ENCODE results near the gene INPP5A. TPM values are rescaled to one million over a fixed set of nuclear protein-coding genes. Genes with fewer than 3 reads are reported as not detected.

INPP5A gene
- total and polyA plus RNA-seq, 5 donors: 60.0 to 116 (median 97.8) TPM

DNA sequence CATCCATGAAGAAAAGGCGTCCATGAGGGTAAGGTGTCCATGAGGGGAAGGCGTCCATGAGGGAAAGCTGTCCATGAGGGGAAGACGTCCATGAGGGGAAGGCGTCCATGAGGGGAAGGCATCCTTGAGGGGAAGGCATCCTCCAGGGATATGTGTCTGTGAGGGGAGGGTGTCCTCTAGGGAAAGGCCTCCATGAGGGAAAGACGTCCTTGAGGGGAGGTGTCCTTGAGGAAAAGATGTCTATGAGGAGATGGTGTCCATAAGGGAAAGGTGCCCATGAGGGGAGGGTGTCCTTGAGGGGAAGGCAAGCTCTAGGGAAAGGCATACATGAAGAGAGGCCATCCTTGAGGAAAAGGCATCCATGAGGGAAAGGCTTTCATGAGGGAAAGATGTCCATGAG, 92.6 kb downstream of the INPP5A start:
- ATAC-seq (no peak), DNase-seq (no peak)
- intact Hi-C loops (cut with DNase I): loop anchor here in 3 of 4 donors (10.0 kb wide), 3 partner anchors 45 to 115 kb away; no protein-coding TSS in a partner anchor
- no peaks in the 10 kb centered on the region for H3K9me3 ChIP-seq (ENCODE audit: control insufficient read depth, low read length)
- H3K4me1 ChIP-seq (ENCODE audit: control insufficient read depth, insufficient read depth, low read length): peaks cover 38% of the 10 kb centered on the region
- no peaks in the 10 kb centered on the region for H3K27me3 ChIP-seq (ENCODE audit: control insufficient read depth, insufficient read depth)
- no peak overlapping the region for H3K4me3 ChIP-seq (ENCODE audit: low read length)
- WGBS: 95% methylated on average over 5 of the region's 5 CpGs
- H3K27ac ChIP-seq (ENCODE audit: low read length): no peak overlapping the region

DNA sequence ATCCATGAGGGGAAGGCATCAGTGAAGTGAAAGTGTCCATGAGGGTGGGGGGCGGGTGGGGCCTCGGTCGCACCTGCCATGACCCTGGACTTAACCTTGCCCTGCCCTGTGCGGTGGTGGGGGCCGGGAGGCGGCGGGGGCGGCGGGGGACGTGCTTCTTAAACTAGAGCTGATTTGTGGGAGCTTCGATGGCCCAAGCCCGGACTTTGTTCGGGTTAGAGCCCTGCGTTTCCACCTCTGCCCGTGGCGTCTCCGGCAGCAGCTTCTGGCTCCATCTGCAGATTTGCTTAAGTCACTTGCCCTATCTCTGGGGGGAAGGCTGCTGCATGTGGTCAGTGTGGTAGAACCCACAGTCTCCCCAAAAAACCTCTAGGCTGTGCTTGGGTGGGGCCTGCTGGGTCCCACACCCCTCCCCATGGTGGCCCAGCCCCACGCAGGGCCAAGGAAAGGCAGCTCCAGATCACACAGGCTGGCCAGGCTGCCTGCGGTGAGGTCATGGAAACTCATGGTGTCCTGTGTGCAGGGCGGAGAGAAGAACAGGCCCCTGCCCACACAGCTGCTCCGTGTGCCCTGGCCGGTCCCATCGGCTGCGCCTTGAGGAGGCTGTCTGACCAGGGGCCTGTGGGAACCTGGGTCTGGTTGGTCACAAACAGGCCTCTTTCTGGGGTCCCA, 93.2 kb downstream of the INPP5A start:
- Histone ChIP-seq H3K4me1 (ENCODE audit: control insufficient read depth, insufficient read depth, low read length) (peaks cover 33% of the 10 kb centered on the region), H3K4me3 (ENCODE audit: low read length) (no peak overlapping the region), H3K9me3 (ENCODE audit: control insufficient read depth, low read length) (no peaks in the 10 kb centered on the region), H3K27ac (ENCODE audit: low read length) (peak overlapping the region; percentile 92), H3K27me3 (ENCODE audit: control insufficient read depth, insufficient read depth) (no peaks in the 10 kb centered on the region)
- WGBS: 70% methylated on average over 24 of the region's 24 CpGs
- ATAC-seq (peak; percentile 76 to 86), DNase-seq (peak; percentile 90 to 93 (median 92))
- intact Hi-C loops (cut with DNase I): loop anchor here in 3 of 4 donors (10.0 kb wide), 3 partner anchors 46 to 116 kb away; no protein-coding TSS in a partner anchor

DNA sequence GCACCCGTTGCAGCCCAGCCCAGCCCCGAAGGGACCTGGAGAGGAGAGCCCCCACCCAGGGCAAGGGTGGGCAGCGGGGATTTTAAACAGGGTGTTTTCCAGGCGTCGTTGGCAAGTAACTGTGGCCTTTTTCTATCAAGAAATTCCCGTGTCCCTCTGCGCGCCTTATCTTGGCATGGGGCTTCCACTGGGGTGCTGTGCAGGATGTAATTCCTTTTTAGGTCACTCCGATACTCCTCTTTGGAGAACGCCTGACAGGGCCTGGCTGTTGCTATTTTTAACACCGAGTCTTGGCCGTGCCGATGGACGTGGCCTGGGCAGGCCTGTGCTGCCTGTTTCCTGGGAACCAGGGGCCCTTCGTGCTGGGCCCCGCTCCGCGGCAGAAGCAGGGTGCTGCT, 93.8 kb downstream of the INPP5A start:
- 24% methylated on average over 18 of the region's 18 CpGs for WGBS
- H3K27ac ChIP-seq (ENCODE audit: low read length): peak overlapping the region; percentile 92
- intact Hi-C loops (cut with DNase I): loop anchor here in 3 of 4 donors (10.0 kb wide), 3 partner anchors 47 to 117 kb away; no protein-coding TSS in a partner anchor
- H3K4me1 ChIP-seq (ENCODE audit: control insufficient read depth, insufficient read depth, low read length): peaks cover 31% of the 10 kb centered on the region
- ATAC-seq (peak; percentile 84 to 85), DNase-seq (peak; percentile 82 to 91 (median 90))
- H3K9me3 ChIP-seq (ENCODE audit: control insufficient read depth, low read length): no peaks in the 10 kb centered on the region
- no peaks in the 10 kb centered on the region for H3K27me3 ChIP-seq (ENCODE audit: control insufficient read depth, insufficient read depth)
- no peak overlapping the region for H3K4me3 ChIP-seq (ENCODE audit: low read length)

DNA sequence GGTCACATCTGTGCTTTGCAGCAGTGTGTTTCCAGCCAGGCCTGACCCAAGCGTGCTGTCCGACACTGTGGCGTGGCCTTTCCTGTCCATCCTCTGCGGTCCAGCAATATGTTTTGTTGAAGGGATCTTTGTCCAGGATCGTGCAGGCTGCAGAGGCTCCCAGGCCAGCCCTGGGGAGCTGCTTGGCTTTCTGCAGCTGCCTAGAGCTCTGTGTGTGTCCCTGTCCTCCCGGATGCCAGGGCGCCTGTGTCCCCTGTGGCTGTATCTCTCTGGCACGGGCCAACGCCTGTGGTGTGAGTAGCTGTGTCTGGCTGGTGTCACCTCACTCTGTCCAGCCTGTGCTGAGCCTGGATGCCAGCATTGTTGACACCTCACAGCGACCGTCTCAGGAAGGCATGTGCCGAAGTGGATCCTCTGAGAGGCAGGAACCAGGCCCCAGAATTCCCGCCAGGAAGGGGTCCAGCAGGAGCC, 94.5 kb downstream of the INPP5A start:
- Histone ChIP-seq H3K27me3 (ENCODE audit: control insufficient read depth, insufficient read depth) (no peaks in the 10 kb centered on the region), H3K27ac (ENCODE audit: low read length) (peak overlapping the region; percentile 84), H3K4me1 (ENCODE audit: control insufficient read depth, insufficient read depth, low read length) (peaks cover 31% of the 10 kb centered on the region), H3K9me3 (ENCODE audit: control insufficient read depth, low read length) (no peaks in the 10 kb centered on the region), H3K4me3 (ENCODE audit: low read length) (no peak overlapping the region)
- WGBS: 39% methylated on average over 13 of the region's 13 CpGs
- ATAC-seq (peak; percentile 61 to 76), DNase-seq (peak; percentile 70 to 91 (median 86))
- intact Hi-C loops (cut with DNase I): loop anchor here in 3 of 4 donors (10.0 kb wide), 3 partner anchors 47 to 117 kb away; no protein-coding TSS in a partner anchor

DNA sequence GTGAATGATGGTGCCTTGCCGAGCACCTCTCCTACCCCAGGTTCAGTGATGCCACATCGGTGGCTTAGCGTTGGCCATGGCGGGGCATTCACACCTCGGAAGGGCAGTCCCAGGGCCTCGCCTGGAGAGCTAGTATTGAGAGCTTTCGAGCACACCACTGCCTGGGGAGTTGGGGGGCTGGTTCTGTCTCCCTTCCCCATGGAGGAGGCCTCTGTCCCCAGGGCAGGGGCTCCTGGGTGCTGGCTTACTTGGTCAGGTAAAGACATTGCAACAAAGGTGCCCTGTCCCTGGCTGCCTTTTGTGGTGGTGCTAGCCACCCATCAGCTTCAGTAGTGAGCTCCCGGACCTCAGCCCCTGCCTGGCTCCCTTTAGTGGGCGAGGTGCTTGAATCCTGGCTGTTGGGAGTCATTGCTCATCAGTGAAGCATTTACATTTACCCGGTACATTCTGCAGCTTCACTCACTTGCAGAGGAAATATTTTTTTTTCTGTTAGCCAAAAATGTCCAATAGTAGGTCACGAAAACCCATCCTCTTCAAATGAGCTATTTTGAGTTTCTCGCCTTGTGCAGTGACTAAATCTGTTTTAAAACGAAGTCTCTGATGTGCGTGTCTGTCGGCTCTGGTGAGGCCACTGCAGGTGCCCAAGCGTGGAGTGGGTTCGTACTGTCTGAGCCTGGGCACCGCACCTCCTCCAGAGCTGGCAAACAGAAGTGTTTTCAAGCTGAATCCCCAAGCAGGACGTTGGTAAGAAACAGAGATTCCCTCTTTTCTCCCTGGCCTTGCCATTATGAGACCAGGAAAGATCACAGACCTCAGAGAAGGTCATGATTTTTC, 95.5 kb downstream of the INPP5A start:
- intact Hi-C loops (cut with DNase I): loop anchor here in 3 of 4 donors (10.0 kb wide), 3 partner anchors 48 to 118 kb away; no protein-coding TSS in a partner anchor
- Histone ChIP-seq H3K9me3 (ENCODE audit: control insufficient read depth, low read length) (no peaks in the 10 kb centered on the region), H3K4me3 (ENCODE audit: low read length) (no peak overlapping the region), H3K4me1 (ENCODE audit: control insufficient read depth, insufficient read depth, low read length) (peaks cover 32% of the 10 kb centered on the region), H3K27ac (ENCODE audit: low read length) (peak overlapping the region; percentile 25), H3K27me3 (ENCODE audit: control insufficient read depth, insufficient read depth) (no peaks in the 10 kb centered on the region)
- peak in 2 of 3 donors; percentile 15 to 29 for DNase-seq
- no peak for ATAC-seq
- WGBS: 71% methylated on average over 19 of the region's 19 CpGs

DNA sequence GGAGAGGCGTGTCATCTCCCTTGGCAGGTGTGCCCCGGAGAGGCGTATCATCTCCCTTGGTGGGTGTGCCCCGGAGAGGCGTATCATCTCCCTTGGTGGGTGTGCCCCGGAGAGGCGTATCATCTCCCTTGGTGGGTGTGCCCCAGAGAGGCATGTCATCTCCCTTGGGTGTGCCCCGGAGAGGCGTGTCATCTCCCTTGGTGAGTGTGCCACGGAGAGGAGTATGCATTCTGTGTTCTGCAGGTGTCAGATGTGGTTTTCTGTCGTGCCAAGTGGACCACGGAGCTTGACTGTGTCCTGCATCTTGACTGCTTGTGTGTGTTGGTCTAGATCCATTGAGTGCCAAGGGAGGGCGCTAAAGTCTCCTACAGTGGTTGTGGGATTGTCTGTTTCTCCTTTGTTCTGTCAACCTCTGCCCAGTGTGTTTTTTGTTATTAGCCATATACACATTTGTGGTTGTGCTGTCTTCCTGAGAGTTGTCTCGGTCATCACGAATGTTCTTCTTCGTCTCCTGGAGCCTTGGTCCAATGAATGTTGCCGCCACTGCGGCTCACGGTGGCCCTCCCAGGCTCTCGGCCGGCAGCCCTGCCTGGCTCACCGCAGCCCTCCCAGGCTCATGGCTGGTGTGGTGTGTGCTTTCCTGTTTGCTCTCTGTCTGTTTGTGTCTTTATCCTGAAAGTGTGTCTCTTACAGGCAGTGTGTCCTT, 96.8 kb downstream of the INPP5A start:
- no peaks in the 10 kb centered on the region for H3K9me3 ChIP-seq (ENCODE audit: control insufficient read depth, low read length)
- no peak overlapping the region for H3K4me3 ChIP-seq (ENCODE audit: low read length)
- peaks cover 25% of the 10 kb centered on the region for H3K4me1 ChIP-seq (ENCODE audit: control insufficient read depth, insufficient read depth, low read length)
- intact Hi-C loops (cut with DNase I): loop anchor here in 3 of 4 donors (10.0 kb wide), 3 partner anchors 50 to 120 kb away; no protein-coding TSS in a partner anchor
- H3K27ac ChIP-seq (ENCODE audit: low read length): no peak overlapping the region
- DNase-seq: peak in 2 of 3 donors; percentile 9 to 23
- no peaks in the 10 kb centered on the region for H3K27me3 ChIP-seq (ENCODE audit: control insufficient read depth, insufficient read depth)
- 87% methylated on average over 22 of the region's 22 CpGs for WGBS
- ATAC-seq: no peak

DNA sequence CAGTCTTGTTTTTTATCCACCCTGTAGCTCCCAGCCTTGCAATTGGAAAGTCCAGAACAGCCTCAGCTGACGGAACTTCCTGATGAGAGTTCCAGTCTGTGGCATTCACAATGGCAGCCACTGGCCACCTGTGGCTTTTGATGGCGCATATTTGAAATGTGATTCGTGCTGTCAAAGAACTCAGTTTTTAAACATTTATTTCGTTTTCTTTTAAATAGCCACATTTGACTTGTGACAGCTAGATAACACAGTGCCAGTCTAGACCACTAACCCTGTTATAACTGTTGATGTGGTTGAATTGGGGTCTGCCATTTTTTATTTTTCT, 97.3 kb downstream of the INPP5A start:
- 91% methylated on average over 4 of the region's 4 CpGs for WGBS
- Histone ChIP-seq H3K4me1 (ENCODE audit: control insufficient read depth, insufficient read depth, low read length) (peaks cover 20% of the 10 kb centered on the region), H3K27ac (ENCODE audit: low read length) (no peak overlapping the region), H3K27me3 (ENCODE audit: control insufficient read depth, insufficient read depth) (no peaks in the 10 kb centered on the region), H3K9me3 (ENCODE audit: control insufficient read depth, low read length) (no peaks in the 10 kb centered on the region), H3K4me3 (ENCODE audit: low read length) (no peak overlapping the region)
- no peak for DNase-seq
- intact Hi-C loops (cut with DNase I): loop anchor here in 3 of 4 donors (5.0 to 10.0 kb wide), 5 partner anchors 50 to 178 kb away; no protein-coding TSS in a partner anchor
- ATAC-seq: no peak

DNA sequence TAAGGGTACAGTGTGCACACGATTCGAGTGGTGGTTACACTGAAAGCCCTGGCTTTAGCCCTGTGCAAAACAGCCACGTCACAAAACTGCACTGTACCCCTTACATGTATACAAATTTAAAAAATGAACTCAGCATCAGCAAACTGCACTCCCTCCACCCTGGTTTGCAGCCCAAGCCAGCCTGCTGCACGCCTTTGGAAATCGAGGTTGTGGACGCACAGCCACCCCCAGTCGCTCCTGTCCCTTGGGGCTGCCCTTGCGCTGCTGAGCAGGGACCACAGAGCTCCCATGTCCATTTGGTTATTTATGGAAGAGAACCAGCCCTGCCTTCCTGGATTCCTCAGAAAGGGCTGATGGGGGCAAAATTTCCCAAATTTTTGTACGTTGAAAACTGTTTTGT, 98.8 kb downstream of the INPP5A start:
- DNase-seq (peak in 2 of 3 donors; percentile 20 to 56), ATAC-seq (no peak)
- Histone ChIP-seq H3K4me1 (ENCODE audit: control insufficient read depth, insufficient read depth, low read length) (peaks cover 11% of the 10 kb centered on the region), H3K4me3 (ENCODE audit: low read length) (no peak overlapping the region), H3K27me3 (ENCODE audit: control insufficient read depth, insufficient read depth) (no peaks in the 10 kb centered on the region), H3K27ac (ENCODE audit: low read length) (no peak overlapping the region), H3K9me3 (ENCODE audit: control insufficient read depth, low read length) (no peaks in the 10 kb centered on the region)
- intact Hi-C loops (cut with DNase I): loop anchor here in 3 of 4 donors (2.0 to 10.0 kb wide), 6 partner anchors 52 to 179 kb away; no protein-coding TSS in a partner anchor
- WGBS: 76% methylated on average over 9 of the region's 9 CpGs

DNA sequence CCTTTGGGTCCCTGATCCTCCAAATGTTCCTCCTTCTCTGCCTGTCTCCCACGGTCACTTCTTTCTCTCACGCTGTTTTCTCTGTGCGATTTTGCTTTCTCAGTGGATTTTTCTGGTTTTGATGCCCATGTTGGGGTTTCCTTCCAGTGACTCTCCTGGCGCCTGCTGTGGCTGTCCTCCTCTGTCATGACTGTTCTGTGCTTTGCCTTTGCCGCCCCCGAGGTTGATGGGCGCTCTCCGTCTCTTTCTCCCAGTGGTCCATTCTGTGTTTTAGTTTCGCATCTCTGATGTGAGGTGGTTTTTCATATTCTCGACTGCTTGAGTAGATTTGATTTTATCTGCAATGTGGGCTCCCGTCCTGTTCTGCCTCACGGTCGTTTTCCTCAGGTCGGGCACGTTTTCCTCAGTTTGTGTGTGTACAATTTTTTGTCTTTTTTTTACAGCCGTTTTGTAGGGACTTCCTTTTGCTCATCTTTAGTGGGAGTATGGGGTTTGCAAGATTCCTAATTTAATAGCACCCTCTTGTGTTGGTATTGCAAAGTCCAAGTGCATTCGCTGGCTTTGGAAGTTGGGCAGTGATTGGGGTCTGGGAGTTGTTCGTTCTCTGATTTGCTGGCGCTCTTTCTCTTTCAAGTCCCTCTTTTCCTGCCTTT, 100.0 kb downstream of the INPP5A start:
- H3K4me1 ChIP-seq (ENCODE audit: control insufficient read depth, insufficient read depth, low read length): peaks cover 5% of the 10 kb centered on the region
- H3K4me3 ChIP-seq (ENCODE audit: low read length): no peak overlapping the region
- no peak overlapping the region for H3K27ac ChIP-seq (ENCODE audit: low read length)

DNA sequence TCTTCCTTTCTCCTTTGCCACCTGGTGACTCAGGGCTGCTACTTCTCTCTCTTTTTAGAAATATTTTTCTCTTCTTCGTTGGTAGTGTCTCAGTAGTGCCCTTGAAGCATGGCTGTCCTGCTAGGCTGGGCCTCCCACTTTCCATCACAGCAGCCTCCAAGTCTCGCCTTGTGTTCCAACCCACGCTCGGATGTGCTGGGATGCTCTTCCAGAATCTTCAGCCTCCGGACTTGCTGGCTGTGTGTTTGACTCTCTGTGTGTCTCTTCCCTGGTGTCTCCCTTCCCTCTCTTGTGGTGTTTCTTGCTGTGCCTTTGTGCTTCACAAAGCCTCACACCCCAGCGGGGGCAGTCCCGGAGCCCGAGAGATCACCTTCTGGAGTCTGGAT, 100.5 kb downstream of the INPP5A start:
- no peak overlapping the region for H3K4me3 ChIP-seq (ENCODE audit: low read length)
- 53% methylated on average over 8 of the region's 8 CpGs for WGBS
- no peak overlapping the region for H3K27ac ChIP-seq (ENCODE audit: low read length)
- no peak for DNase-seq
- ATAC-seq: peak; percentile 11 to 14
- peaks cover 5% of the 10 kb centered on the region for H3K4me1 ChIP-seq (ENCODE audit: control insufficient read depth, insufficient read depth, low read length)
- intact Hi-C loops (cut with DNase I): loop anchor here (2.0 to 10.0 kb wide), 6 partner anchors 53 to 181 kb away; no protein-coding TSS in a partner anchor
- H3K27me3 ChIP-seq (ENCODE audit: control insufficient read depth, insufficient read depth): no peaks in the 10 kb centered on the region
- no peaks in the 10 kb centered on the region for H3K9me3 ChIP-seq (ENCODE audit: control insufficient read depth, low read length)

More for the DNA sequence above, 100.0 kb downstream of the INPP5A start:
- intact Hi-C loops (cut with DNase I): loop anchor here (2.0 to 10.0 kb wide), 6 partner anchors 53 to 180 kb away; no protein-coding TSS in a partner anchor
- Histone ChIP-seq H3K27me3 (ENCODE audit: control insufficient read depth, insufficient read depth) (no peaks in the 10 kb centered on the region), H3K9me3 (ENCODE audit: control insufficient read depth, low read length) (no peaks in the 10 kb centered on the region)
- WGBS: 32% methylated on average over 19 of the region's 19 CpGs
- ATAC-seq (peak; percentile 63 to 66), DNase-seq (peak in 1 of 3 donors; percentile 4)
